Lung (tissue), 12 donors: ENCODE results near the gene MTERF4. TPM values are rescaled to one million over a fixed set of nuclear protein-coding genes. Genes with fewer than 3 reads are reported as not detected.
"Not testable (repeated sequence)": the region's sequence is repeated elsewhere in the genome, so short reads cannot be mapped to it uniquely, and the experiment has no call there.

Experiments used
- ATAC-seq: fragments of 200-7000 bp; cut with Tn5 transposase; one replicate; pipeline ENCODE4 v1.9.1; 2020; ENCODE audit warnings: moderate number of reproducible peaks; ENCODE audit not compliant: insufficient read depth, low FRiP score
- DNase-seq, 3 donors: peaks; one replicate each; pipeline ENCODE4 v3.0.0-alpha.2; 2013 to 2017
- H3K27ac ChIP-seq, 2 donors: one replicate each; pipeline ENCODE4 v1.5.1; 2013; ENCODE audit warnings: mild to moderate bottlenecking in 2 of 2, moderate library complexity in 2 of 2, control low read depth in 1 of 2, inconsistent platforms in 1 of 2, low read depth in 1 of 2, low read length in 1 of 2
- H3K27me3 ChIP-seq, 3 donors: one replicate each; pipeline ENCODE4 v1.5.1; 2013; ENCODE audit warnings: low read length in 2 of 3; ENCODE audit not compliant: control insufficient read depth in 3 of 3, insufficient read depth in 3 of 3
- H3K36me3 ChIP-seq, 4 donors: one replicate each; pipeline ENCODE4 v1.5.1; 2013; ENCODE audit warnings: low read length in 4 of 4, mild to moderate bottlenecking in 1 of 4, moderate library complexity in 1 of 4; ENCODE audit not compliant: control insufficient read depth in 4 of 4, insufficient read depth in 4 of 4
- H3K4me1 ChIP-seq, 5 donors: one replicate each; pipeline ENCODE4 v1.5.1; 2013; ENCODE audit warnings: low read length in 5 of 5, mild to moderate bottlenecking in 2 of 5, moderate library complexity in 1 of 5; ENCODE audit not compliant: control insufficient read depth in 5 of 5, insufficient read depth in 5 of 5
- H3K4me3 ChIP-seq: one replicate; pipeline ENCODE4 v1.5.1; 2013; ENCODE audit warnings: mild to moderate bottlenecking, control low read depth, moderate library complexity
- H3K9ac ChIP-seq, 2 donors: one replicate each; pipeline ENCODE4 v1.5.1; 2013; ENCODE audit warnings: low read length in 2 of 2, control low read depth in 1 of 2; ENCODE audit not compliant: insufficient read depth in 1 of 2
- H3K9me3 ChIP-seq, 4 donors: one replicate each; pipeline ENCODE4 v1.5.1; 2013; ENCODE audit warnings: low read length in 3 of 4, mild to moderate bottlenecking in 1 of 4, moderate library complexity in 1 of 4; ENCODE audit not compliant: control insufficient read depth in 4 of 4, insufficient read depth in 3 of 4
- CTCF ChIP-seq: IDR thresholded peaks from 2 replicates; pipeline ENCODE4 v1.5.1; 2012; ENCODE audit warnings: mild to moderate bottlenecking; ENCODE audit errors: control extremely low read depth, extremely low read depth
- WGBS, 2 donors: extraction: QIAGEN DNeasy Blood & Tissue Kit; methylation state at CpG; one replicate each; pipeline ENCODE4 v1.1.7; 2013; 5-methylcytosine and 5-hydroxymethylcytosine counted together
- polyA plus RNA-seq, 2 donors: library from polyadenylated mRNA; stranded (reverse); fragments of 200-250 nt; gene quantifications; one replicate each; pipeline ENCODE4 v1.2.1, GENCODE V29; 2013
- total RNA-seq, 2 donors: library from RNA; depleted of rRNA in 1 of 2; stranded (reverse); fragments of >200 nt in 1 of 2; gene quantifications; one replicate each; pipeline ENCODE4 v1.2.1, GENCODE V29; 2014 to 2021
- donor health status: control.
- donor health status: control.
- donor health status: Bipolar disorder and iron deficiency.
- donor health status: healthy.
- donor health status: DM: yes; HTN: yes; CAD: no.

The MTERF4 gene
- total and polyA plus RNA-seq, 4 donors = 23.5 to 50.1 (median 27.5) TPM

DNA sequence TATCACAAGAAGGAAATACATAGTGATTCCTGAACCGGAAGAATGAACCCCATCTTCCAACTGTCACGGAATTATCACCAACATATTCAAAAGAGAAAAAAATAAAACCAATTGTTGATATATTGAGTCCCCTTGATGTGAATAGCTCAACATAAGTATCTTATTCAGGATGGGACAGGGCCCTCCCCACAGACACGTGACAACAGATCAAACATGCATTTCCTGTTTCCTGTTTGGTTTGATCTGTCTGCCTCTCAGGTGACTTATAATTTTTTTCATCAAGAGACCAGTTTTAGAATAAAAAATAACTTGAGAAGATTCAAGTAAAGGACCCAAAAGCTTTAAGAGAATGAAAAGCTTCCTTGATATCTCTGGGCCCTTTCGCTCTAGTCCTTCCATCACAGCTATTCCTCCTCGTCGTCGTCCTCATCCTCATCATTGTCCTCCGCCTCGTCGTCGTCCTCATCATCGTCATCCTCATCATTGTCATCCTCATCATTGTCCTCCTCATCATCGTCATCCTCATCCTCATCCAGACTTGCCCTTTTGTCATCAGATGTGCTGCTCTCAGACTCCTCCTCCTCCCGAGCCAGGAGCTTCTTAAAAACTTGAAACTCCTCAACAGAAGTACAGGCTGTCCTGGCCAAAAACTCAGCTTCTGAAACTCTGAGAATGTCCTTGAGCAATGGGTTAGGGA is 6.3 kb downstream of the MTERF4 start:
- no peak overlapping the region for H3K27ac ChIP-seq
- no peaks in the 10 kb centered on the region for H3K27me3 ChIP-seq
- no peak overlapping the region for H3K4me3 ChIP-seq
- H3K9me3 ChIP-seq = no peaks in the 10 kb centered on the region
- no peak for TF ChIP-seq CTCF
- H3K36me3 ChIP-seq = peaks cover 27 to 51% (median 44%) of the 10 kb centered on the region in 4 donors
- no peak overlapping the region for H3K9ac ChIP-seq
- DNase-seq (no peak), ATAC-seq (no peak)
- peaks cover 0 to 8% (median 2%) of the 10 kb centered on the region in 5 donors for H3K4me1 ChIP-seq
- WGBS, 2 donors = 80 to 83% methylated on average over 14 of the region's 14 CpGs

GRCh38 chr2:241094924-241095420 is 7.1 kb downstream of the MTERF4 start:
- Histone ChIP-seq H3K9me3 (no peaks in the 10 kb centered on the region), H3K9ac (no peak overlapping the region), H3K4me3 (no peak overlapping the region), H3K36me3 (peaks cover 27 to 57% (median 46%) of the 10 kb centered on the region in 4 donors), H3K4me1 (peaks cover 0 to 7% (median 0%) of the 10 kb centered on the region in 5 donors), H3K27ac (no peak overlapping the region), H3K27me3 (no peaks in the 10 kb centered on the region)
- WGBS, 2 donors = 71 to 91% methylated on average over 5 to 6 of the region's 6 CpGs
- DNase-seq (no peak), ATAC-seq (no peak)
- no peak for TF ChIP-seq CTCF

- WGBS, 2 donors = 95 to 97% methylated on average over 7 of the region's 7 CpGs
- Histone ChIP-seq H3K36me3 (peaks cover 27 to 58% (median 46%) of the 10 kb centered on the region in 4 donors), H3K9ac (no peak overlapping the region), H3K9me3 (no peaks in the 10 kb centered on the region), H3K27ac (peak overlapping the region in 1 of 2 donors; percentile 32), H3K27me3 (no peaks in the 10 kb centered on the region), H3K4me1 (peaks cover 0 to 7% (median 0%) of the 10 kb centered on the region in 5 donors), H3K4me3 (no peak overlapping the region)
- ATAC-seq = no peak
- no peak for TF ChIP-seq CTCF
- DNase-seq = no peak
Observed at GRCh38 chr2:241094172-241094571, 7.9 kb downstream of the MTERF4 start.

DNA sequence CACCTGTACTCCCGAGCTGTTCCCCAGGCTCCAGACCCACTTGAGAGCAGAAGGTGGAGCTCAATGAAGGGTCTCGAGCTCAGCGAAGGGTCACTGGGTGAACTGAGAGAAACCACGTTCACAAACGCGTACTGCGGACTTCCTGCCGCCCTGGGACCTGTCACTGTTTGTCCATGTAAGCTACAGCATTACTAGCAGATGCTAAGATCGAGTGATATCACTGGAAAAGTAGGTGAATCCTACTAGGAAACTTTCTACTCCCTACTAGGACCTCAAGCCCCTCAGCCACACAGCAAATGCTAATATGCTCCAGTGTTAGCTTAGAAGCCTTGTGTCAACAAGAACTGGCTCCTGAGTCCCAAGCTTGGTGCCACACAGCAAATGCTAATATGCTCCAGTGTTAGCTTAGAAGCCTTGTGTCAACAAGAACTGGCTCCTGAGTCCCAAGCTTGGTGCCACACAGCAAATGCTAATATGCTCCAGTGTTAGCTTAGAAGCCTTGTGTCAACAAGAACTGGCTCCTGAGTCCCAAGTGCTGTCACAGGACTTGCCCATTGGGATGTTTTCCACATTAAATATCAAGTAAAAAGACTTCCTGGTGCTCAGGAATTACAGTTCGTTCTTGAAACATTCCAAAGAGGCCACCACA is 8.8 kb downstream of the MTERF4 start:
- ATAC-seq = peak; percentile 13
- not testable (repeated sequence) for H3K27me3 ChIP-seq, DNase-seq, H3K9ac ChIP-seq, H3K4me1 ChIP-seq, H3K9me3 ChIP-seq, H3K4me3 ChIP-seq
- Histone ChIP-seq H3K36me3 (peaks cover 32 to 55% (median 47%) of the 10 kb centered on the region in 4 donors), H3K27ac (peak overlapping the region in 1 of 2 donors; percentile 55)
- 65 to 85% methylated on average over 10 of the region's 10 CpGs for WGBS, 2 donors
